Amniotic stem cell (primary cell): ENCODE measurements around the gene PDAP1.
"Not testable (repeated sequence)": the region's sequence is repeated elsewhere in the genome, so short reads cannot be mapped to it uniquely, and the experiment has no call there.

Source experiments
- DNase-seq: peaks from one replicate; lab custom pipeline; 2025; lab: John Stamatoyannopoulos, UW

PDAP1 gene

DNA sequence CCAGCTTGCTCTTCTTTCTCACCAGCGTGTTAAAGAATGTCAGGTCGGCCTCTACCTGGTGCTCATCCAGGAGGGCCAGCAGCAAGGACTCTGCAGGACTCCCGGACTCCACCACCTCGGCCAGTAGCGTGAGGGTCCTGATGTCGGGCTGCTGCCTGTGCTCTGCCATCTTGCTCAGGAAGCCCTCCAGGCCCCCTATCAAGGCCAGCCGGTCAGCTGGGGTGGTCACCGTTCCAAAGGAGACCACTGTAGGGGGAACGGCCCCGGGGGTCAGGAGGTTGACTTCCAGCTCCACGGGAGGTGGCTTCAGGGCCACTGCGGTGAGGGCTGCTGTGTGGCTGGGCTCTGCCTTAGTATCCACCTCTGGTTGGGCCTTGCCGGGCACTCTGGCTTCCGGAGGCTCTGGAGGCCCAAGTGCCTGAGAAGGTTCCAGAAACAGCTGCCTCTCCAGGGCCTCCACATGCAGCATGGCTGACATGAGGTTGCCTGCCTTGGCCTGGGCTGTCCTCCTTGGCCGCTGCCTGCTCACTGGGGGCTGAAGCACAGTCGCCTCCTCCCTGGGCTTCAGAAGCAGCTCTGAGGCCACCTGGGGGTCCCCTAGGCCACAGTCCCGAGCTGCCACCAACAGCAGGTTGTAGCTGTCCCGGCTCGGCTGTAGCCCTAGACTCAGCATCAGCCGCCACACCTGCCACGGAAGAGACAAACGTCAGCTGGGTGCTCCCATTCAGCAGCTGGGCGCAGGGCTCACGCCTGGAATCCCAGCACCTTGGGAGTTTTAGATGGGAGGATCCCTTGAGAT lies 16.7 kb upstream of the PDAP1 start:
- DNase-seq, result no peak

DNA sequence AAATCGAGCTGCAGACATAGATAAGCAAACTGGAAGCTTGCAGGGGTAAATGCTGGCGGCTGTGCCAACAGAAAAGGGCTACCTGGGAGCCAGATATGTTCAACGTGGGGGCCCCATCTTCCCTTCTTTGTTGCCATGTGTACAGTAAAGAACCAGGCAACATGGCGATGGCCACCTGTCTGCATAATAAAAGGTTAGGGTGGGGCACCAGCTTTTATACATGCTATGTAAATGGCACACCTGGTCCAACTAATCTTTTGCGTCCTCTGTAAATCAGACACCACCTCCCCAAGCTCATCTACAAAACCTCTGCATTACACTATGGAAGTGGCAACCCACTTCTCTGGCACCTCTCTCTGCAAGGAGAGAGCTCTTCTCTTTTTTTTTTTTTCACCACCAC lies 14.2 kb upstream of the PDAP1 start:
- DNase-seq, result no peak

DNA sequence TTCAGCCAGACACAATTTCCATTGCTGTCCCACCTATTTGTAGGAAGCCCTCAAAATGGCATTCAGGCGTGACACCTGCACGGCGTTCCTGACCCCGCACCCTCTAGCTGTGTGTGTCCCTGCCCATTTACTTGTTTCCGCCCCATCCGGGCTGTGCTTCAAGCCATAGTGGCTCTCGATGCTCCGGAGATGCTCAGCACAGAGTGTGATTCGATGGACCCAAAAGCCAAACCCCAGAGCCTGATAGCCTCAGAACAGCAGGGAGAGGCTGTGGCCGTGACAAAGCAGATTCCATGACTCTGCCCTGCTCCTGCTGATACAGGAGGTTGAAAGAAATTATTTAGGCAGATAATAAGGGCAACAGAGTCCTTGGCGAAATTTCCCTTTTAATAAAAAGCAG lies 13.8 kb upstream of the PDAP1 start:
- DNase-seq, result no peak

DNA sequence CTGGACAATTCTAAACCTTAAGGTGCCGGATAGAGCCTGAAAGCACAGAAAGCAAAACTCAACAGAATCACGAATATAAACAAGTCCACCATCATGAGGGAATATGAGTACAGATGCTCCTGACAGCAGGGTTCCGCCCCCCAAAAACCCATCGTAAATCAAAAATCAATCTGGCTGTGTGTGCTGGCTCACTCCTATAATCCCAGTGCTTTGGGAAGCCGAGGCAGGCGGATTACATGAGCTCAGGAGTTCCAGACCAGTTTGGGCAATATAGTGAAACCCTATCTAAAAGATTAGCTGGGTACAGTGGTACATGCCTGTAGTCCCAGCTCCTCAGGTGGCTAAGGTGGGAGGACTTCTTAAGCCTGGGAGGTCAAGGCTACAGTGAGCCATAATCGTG lies 12.6 kb upstream of the PDAP1 start:
- no peak for DNase-seq

DNA sequence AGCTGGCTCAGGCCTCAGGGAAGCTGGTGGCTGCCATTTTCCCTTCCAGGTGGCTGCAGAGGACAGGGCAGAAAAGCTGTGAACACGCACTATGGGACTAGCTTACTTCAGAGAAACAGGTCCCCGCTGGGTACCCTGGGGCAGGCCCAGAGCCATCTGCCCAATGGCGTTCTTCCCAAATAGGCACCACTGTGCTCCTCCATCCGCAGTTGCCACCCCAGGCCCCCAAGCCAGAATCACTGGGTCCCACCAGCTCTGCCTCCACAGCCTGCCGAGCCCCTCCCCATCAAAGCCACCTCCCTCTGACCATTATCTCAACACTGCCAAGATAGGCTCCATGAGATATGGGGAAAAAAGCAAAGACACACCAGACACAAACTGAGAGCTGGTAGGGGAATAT lies 11.8 kb upstream of the PDAP1 start:
- no peak for DNase-seq

DNA sequence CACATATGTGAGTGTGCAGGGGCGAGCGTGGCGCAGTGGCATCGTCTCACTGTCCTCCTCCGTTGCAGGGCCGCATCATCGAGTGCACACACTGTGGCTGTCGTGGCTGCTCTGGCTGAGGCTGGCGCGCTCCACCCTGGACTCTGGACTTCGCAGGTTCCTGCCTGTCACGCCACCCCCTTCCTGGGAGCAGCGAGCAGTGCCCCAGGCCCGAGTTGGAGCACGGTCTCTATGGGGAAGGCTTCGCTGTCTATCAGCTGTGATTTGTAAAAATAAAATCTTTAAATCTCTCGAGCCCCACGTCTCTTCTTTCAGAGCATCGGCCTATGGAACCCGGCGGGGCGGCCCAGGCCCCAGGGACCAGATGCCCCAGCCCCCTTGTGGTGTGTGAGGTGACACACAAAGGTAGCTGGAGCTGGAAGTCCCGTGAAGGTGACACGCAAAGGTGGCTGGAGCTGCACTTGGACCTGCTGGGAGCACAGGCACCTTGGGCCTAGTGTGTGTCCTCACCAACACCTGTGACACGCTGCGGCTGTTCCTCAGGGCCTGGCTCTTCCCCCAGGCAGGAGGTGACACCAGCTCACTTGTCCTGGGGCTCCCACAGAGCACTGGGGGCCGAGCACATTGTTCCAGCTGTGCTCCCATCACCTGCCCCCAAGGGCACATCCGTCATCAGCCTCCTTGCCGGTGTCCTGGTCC lies 11.1 kb upstream of the PDAP1 start:
- no peak for DNase-seq

DNA sequence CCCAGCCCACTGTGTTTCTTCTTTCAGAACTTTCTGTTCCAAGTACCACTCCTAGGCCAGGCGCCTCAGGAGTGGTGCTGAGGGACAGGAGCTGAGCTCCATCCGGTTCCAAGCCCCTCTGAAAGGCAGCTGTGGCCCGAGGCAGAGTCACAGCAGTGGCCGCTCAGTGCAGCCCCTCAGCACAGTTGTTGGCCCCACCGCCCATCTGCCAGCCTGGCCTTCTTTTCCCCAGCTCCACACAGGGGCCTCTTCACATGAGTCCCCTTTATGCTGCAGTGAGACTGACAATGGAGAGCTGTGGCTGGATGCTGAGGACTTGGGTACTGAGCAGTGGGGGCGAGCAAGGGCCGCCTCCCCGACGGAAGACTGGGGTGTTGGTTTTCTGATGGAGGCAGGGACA lies 9.9 kb upstream of the PDAP1 start:
- DNase-seq, result no peak

DNA sequence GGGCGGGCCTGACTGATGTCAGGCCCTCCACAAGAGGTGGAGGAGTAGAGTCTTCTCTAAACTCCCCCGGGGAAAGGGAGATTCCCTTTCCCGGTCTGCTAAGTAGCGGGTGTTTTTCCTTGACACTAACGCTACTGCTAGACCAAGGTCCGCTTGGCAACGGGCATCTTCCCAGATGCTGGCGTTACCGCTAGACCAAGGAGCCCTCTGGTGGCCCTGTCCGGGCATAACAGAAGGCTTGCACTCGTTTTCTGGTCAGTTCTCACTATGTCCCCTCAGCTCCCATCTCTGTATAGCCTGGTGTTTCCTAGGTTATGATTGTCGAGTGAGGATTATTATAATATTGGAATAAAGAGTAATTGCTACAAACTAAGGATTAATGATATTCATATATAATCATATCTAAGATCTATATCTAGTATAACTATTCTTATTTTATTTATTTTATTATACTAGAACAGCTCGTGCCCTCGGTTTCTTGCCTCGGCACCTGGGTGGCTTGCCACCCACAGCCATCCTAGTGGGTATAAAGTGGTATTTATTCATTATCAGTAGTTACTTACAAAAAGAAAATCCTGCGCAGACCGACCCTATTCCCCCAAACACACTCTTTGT lies 7.2 kb upstream of the PDAP1 start:
- not testable (repeated sequence) for DNase-seq

DNA sequence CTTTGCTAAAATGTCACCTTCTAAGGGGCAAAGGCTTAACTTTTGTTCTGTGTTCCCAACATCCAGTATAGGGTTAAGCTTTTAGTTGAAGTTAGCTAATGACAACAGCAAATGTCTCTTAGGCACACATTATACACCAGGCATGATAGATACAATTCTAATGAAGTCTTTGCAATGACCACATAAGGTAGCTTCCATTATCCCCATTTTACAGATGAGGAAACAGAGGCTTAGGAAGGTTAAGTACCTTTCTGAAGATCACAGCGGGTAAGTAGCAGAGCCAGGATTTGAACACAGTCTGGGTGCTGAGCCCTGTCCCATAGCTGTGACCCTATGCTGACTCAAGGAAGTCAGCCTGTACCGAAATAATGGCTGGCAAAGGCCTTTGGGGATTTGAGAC lies 2.2 kb upstream of the PDAP1 start:
- DNase-seq, result no peak

DNA sequence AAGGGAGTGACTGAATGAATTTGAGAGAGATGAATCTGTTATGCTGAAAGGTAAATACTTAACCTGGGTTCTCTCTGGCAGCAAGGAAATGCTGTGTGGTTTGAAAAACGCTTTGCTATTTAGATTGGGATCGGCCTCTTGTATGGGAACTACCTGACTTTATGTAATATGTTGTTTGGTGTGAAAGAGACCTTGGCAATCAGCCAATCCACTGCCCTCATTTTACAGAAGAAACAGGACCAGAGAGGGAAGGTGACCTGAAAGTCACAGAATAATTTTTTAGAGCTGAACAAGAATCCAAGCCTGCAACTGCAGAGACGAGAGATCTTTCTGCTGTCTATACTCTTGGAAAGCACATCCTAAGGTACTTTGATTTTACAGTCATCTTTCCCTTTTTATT lies 1.4 kb upstream of the PDAP1 start:
- DNase-seq, result no peak

DNA sequence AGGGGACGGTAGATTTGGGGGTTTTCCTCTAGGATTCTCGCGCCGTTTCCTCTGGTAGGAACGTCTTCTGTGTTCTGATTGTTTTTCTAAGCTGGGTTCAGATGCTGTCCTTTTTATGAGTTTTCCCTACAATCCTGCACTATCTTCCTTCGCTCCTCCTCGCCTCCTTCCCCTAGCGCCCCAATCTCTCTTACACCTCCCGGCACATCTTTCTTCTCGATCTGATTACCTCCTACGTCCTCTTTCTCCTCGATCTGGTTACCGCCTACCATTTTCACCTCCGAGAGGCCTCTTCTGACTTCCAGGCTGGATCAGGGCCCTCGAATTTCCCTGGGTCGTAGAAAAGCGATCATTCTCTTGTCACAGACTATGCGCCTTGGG lies 785 bp upstream of the PDAP1 start:
- DNase-seq, result no peak

DNA sequence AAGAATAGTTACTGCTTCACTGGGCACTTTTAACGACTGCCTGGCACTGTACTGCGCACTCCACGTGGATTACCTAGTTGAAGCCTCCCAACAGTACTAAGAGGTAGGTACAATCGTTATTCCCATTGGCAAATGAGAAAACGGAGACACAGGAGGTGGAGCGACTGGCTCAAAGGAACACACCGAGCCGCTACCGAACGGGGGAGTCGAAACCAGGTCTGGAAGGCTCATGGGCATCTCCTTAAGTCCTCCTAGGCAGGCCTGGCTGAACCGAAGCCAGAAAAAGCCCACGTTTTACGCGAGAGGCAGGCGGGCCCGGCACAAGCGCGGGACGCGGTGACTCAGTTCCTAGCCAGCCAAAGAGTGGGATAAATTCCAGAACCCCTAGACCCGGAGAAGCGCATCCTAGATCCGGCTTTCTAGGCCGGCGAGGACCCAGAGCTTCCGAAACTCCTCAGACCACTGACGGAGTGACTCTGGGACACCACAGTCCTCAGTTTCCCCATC lies 472 bp downstream of the PDAP1 start:
- DNase-seq, result peak; percentile 68

DNA sequence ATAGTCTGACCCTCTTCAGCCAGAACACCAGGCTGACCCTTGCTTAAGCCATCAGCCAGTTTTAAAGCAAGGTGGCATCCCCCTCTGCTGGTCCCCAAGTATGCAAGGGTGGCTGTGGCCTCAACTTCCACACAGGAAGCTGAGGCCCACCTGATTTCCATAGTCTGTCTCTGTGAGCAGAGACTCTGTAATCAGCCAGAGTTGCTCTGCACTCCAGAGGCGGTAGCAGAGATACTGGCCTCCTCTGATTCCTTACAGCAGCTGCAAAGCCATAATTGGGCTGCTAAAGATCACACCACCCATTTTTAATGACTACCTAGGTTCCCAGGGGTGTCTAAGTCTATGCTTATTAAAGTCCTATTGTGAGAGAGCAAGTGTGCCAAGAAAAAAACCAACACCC lies 1.8 kb downstream of the PDAP1 start:
- DNase-seq, result no peak

DNA sequence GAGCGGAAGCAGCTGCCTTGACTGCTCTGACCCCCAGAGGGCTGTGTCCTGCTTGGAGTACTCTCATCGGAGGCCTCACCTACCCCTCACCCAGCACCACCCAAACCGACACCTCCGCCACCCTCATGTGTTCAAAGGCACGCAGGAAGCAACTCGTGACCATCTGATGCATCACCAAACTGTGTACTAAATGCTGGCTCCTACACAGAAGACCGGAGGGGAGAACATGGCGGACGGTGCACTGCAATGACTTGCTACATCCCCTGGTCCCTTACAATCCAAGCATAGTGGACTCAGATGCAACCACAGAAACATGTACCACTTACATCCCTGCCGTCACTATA lies 3.4 kb downstream of the PDAP1 start:
- DNase-seq, result no peak

DNA sequence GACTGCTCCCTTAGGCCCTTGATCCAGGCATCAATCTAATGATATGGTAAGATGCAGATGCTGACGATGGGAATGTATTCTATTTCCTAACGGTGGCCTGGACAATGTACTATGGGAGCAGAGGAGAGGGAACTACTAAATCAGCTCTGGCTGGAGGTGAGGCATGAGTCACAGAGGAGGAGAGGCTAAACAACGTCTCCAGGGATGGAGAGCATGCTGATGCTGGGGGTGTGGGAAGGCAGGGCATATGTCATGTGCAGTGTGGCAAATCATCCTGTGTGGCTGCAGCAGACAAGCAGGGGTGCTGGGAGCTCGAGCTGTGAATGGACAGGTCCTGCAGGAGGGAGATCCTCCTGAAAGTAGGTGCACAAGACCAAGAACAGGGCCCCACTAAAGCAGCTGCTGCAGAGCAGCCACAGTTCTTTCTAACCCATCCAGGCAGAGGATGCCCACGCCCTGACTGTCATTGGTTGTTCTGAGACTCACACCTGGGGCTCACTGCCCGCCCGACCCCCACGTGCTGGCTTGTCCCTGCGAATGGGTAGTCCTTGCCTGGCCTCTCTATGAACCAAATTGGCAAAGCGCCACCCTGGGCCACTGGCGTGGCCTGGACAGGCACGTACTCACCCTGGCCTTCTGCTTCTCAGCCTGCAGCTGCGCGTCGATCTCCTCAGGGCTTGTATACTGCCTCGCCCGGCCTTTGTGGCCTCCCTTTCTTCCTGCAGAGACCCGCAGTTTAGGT lies 4.0 kb downstream of the PDAP1 start:
- DNase-seq, result no peak

DNA sequence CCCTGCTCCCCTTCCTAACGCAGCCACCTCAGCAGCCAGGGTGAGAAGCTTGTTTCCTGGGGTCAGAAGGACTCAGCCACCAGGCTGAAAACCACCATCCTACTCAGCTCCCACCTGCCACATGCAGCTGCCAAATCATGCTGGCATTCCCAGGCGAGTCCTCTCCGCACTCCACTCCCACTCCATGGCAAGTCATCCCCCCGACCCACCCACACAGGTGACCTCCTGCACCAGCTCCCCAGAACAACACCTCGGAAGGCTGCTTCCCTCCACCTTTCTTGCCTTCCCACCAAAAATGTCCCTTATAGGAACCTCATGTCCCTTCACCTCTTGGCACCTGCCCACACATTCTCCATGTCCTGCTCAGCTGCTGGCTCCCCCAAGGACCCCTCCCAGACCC lies 4.6 kb downstream of the PDAP1 start:
- DNase-seq, result no peak

DNA sequence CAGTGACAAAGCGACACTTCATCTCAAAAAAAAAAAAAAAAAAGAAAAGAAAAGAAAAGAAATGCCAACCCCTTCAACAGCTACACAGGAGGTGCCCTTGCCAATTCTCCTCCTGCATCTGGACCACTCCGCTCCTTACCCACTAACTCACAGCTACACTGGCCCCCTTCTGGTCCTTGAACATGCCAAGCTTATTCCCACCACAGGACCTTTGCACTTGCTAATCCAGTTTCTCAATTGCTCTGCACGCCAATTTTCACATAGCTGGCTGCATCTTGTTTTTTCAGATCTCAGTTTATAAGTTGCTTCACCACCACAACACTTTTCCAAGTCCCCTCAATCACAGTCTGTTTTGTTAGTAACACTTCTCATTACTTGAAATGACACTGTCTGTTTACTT lies 5.5 kb downstream of the PDAP1 start:
- no peak for DNase-seq

DNA sequence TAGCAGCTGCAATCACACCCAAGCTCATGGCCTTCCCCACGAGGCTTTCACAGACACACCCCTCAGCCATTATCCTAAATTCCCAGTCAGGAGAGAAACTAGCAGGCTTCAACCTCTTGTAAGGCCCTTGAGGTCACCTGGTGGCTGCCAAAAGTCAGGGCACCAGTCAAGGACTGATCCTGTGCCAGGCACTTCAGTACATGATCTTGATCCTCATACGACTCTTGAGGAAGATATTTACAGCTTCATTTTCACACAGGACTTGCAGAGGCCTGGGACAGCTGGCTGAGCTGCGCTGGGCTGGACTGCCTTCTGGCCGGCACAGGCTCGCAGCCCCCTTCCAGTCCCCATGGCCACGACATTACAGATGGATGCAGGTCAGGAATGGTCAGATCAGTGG lies 8.8 kb downstream of the PDAP1 start:
- no peak for DNase-seq

DNA sequence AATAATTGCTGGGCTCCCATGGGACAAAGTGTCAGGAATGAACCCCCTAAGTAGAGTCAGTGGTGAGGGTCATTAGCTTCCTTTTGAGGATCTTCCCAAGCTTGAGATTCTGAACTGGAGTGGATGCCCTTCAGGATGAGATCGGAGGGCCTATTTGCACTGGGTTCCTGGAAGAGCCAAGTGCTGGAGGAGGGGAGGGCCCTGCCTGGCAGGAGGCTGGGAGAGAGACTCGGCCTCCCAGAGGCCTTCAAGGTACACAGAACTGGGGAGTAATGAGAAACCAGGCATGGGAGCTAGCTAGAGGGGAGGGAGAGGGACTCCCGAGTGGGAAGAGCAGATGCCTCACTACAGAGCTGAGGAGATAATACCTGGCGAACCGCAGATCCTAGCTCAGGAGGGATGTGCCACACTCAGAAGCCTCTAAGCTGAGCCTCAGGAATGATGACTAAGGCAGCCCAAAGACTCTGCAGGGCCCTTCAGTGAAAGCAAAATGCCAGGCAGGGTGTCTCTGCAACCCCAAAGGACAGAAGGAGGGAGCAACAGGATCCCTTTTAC lies 9.4 kb downstream of the PDAP1 start:
- DNase-seq, result no peak

DNA sequence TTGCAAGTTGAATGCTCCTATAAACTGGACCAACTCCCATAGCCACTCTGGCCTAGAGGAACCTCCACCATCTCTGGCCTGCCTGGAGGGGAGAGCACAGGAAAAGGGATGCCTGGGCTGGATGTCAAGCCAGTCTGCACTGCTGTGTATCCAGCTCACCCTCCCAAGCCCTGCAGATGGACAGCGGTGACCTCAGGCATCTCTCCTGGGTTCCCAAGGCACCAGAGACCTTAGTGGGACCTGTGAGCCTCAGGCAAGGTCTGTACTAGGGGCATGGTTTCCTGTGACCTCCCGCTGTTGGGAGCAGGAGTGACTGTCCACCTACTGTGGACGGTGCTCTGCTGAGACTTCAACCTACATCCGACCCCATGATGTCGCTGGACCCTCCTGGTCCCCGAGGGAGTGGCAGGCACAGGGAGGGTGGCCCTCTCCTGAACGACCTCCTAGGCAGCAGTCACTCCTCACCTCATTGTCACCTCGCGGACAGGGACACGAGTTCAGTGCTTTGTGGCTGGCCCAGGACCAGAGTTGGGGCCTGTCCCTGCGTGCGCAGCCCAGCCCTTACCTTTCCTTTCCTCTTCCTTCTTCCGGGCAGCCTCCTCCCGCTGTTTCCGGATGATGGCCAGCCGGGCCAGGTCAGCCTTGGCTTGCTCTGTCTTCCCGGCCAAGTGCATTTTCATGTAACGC lies 11.0 kb downstream of the PDAP1 start:
- DNase-seq, result no peak

DNA sequence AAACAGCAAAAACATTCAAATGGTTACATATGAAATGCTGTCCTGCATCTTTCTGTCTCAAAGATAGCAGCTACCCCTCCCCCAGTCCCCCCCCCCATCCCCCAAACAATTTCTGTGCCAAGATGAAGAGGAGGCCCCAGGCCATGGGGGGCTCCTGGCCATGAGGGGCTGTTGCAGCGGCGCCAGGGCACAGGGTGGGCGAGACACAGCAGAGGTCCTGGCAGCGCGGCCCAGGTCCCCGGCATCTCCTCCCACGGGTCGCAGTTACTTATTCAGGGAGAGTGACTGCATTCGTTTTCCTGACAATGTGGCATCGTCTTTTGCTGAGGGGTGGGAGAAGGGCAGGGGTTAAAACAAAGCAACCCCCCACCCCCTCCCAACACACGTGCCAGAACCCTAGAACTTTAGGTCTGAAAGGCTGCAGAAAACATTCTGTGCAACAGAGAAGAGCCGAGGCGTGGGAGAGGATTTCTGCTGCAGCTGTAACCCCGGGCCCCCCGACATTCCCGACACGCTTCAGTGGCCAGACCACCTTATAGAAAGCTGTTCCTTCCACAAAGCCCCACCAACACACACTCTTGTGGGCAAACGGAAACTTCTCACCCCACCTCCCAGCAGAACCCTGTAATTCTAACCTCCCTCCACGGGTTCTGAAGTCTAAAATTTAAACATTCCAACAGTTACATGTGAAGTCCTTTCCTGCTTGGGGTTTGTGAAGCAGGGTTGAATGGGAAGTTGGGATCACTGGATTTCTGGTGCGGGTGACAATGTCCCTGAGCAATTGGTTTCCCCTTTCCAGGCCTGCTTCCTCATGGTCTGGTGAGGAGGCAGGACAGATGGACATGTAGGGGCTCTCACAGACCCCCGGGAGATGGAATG lies 11.7 kb downstream of the PDAP1 start:
- no peak for DNase-seq
